ENCODE results near the gene SGMS1. TPM values are rescaled to one million over a fixed set of nuclear protein-coding genes. Genes with fewer than 3 reads are reported as not detected.

The SGMS1 gene
- total RNA-seq, 2 experiments from 2014 or later = 8.1 to 8.8 TPM

DNA sequence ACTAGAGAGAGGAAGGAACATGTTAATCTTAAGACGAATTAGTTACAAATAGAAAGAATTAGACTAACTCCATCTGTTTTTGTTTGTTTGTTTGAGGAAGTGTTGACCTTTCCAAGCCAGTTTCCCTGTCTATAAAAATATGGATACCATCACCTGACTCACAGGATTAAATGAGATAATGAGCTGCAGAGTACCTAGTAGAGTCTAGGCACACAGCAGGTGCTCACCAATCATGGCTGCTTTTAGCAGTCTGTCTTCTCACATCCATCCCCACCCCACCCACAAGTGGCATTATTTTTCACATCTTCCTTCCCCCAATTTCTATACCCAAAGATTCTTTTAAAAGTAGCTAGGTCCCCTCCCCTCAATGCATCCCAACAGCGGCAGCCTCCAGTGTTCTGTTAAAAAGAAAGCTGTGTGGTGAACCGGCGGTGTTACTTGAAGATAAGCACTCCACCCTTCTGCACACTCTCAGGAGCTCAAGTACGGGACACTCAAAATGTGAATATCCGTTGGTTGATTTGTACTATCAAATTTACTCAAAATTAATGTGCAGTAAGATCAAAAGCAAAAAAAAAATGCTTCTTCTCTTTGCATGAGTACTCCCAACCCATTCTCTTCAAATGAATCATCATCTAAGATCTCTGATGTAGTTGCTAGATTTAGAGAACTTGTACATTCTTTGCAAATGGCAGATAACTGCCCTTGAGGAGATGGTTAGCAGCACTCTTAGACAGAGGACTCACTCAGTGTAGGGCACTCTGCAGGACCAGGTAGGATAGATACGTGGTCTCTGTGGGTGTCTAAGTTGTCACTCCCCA, 227.1 kb downstream of the SGMS1 start:
- H3K4me3 Mint-ChIP-seq = peak overlapping the region; percentile 41
- no peaks in the 10 kb centered on the region for H3K27me3 Mint-ChIP-seq (ENCODE audit: low read depth)
- intact Hi-C loops (cut with micrococcal nuclease) = loop anchor here (1.0 kb wide), 1 partner anchor 36 kb away; no protein-coding TSS in a partner anchor
- CTCF ChIA-PET = interaction anchor here (1.9 kb wide), 1 partner anchor 35 kb away, joined by 7 read pairs; no protein-coding TSS in a partner anchor
- H3K9me3 Mint-ChIP-seq = no peaks in the 10 kb centered on the region
- H3K36me3 Mint-ChIP-seq (ENCODE audit: low read depth) = peaks cover 3% of the 10 kb centered on the region
- H3K4me1 Mint-ChIP-seq (ENCODE audit: low read depth) = peaks cover 30% of the 10 kb centered on the region
- H3K27ac Mint-ChIP-seq = peak overlapping the region; percentile 4
- DNase-seq = peak; percentile 24

DNA sequence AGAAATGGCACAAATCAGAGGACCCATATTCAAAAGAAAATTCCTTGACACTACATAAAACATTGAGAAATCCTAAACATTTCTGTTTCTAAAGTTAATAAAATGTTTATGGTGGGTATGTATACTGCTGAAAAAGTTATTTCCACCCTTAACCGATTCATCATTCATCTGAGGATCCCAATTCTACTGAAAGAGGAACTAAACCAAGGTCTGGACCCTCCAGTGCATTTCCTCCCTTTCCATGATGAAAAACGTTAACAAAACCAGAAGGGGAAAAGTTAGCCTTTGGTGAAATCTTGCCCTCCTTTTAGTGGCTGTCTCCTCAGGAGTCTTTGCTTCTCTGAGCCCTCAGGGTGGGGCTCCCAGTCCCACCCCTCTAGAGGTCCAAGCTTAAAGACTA, 227.9 kb downstream of the SGMS1 start:
- CTCF ChIA-PET = no interaction called here
- no peak overlapping the region for H3K4me3 Mint-ChIP-seq
- H3K27ac Mint-ChIP-seq = no peak overlapping the region
- H3K4me1 Mint-ChIP-seq (ENCODE audit: low read depth) = peaks cover 30% of the 10 kb centered on the region
- intact Hi-C loops (cut with micrococcal nuclease) = no loop called here
- no peaks in the 10 kb centered on the region for H3K27me3 Mint-ChIP-seq (ENCODE audit: low read depth)
- H3K9me3 Mint-ChIP-seq = no peaks in the 10 kb centered on the region
- peaks cover 3% of the 10 kb centered on the region for H3K36me3 Mint-ChIP-seq (ENCODE audit: low read depth)
- no peak for DNase-seq

DNA sequence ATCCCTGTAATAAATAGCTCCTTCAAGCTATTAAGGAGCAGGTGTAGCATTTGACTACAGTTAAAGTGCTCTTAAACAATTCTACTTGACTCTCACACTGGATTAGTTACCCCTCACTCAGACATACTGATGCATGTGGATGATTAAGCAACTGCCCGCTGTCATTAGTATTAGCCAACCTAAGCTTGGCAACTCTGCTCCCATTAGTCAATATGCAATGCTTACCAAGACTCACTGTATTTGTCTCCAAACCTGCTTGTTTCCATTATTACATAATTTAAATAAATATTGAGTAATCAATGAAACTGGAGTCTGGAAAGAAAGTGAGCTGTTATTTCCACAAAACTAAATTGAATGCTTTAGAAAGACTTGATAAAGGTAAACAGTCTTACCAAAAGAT, 228.5 kb downstream of the SGMS1 start:
- no peak overlapping the region for H3K27ac Mint-ChIP-seq
- no peaks in the 10 kb centered on the region for H3K9me3 Mint-ChIP-seq
- H3K36me3 Mint-ChIP-seq (ENCODE audit: low read depth) = peaks cover 5% of the 10 kb centered on the region
- DNase-seq = no peak
- CTCF ChIA-PET = interaction anchor here (0.8 kb wide), 1 partner anchor 25 kb away, joined by 3 read pairs; no protein-coding TSS in a partner anchor
- intact Hi-C loops (cut with micrococcal nuclease) = no loop called here
- H3K4me1 Mint-ChIP-seq (ENCODE audit: low read depth) = peaks cover 30% of the 10 kb centered on the region
- H3K27me3 Mint-ChIP-seq (ENCODE audit: low read depth) = no peaks in the 10 kb centered on the region
- H3K4me3 Mint-ChIP-seq = no peak overlapping the region

DNA sequence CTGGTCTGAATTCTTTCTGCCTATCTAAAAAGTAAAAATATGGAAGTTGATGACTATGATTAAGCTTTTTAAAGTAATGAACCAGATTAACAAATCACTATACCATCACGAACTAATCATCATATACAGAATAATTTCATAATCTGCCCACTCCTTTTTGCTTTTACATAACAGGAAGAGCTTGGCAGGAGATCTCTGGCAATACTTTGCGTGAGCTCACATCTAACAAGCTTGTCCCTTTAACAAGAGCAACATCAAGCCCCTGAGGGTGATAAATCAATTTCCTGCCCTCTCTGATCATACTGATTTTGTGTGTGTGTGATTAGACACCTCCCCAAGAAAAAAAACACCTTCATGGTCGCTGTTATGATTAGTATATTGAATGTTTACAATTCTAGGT, 228.9 kb downstream of the SGMS1 start:
- intact Hi-C loops (cut with micrococcal nuclease) = no loop called here
- Mint-ChIP-seq H3K4me1 (ENCODE audit: low read depth) (peaks cover 30% of the 10 kb centered on the region), H3K36me3 (ENCODE audit: low read depth) (peaks cover 5% of the 10 kb centered on the region), H3K4me3 (no peak overlapping the region), H3K27me3 (ENCODE audit: low read depth) (no peaks in the 10 kb centered on the region), H3K27ac (no peak overlapping the region), H3K9me3 (no peaks in the 10 kb centered on the region)
- CTCF ChIA-PET = interaction anchor here (0.8 kb wide), 1 partner anchor 25 kb away, joined by 3 read pairs; no protein-coding TSS in a partner anchor
- no peak for DNase-seq

DNA sequence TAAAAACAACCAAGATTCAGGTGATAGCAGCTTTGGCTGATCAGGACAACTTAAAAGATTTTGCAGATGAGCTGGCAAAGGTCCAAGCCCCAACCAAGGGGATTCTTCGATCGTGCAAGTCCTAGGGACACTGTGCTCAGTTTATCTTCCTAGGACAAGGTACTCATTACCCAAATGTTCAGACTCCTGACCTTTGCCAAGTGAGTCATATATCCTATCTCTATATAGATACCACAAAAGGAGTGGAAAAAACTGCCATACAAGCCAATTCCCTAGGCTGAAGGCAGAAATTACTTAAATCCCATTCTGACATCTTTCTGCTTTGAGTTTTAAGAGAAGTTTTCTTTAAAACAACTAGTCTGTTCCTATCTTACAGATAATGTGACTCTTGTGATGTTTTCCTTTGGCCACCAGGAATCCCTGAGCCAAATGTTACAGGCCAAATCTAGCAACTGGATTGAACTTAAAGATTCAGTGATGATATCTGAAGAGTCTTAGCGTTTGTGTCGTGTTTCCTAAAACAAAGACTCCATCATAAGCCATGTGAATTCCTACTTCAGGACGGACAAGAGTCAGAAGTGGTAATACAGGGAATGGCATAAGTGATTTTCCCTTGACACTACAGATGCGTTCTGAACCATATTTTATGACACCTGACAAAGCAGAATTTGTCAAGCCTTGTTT, 229.8 kb downstream of the SGMS1 start:
- intact Hi-C loops (cut with micrococcal nuclease) = no loop called here
- DNase-seq = no peak
- H3K27ac Mint-ChIP-seq = no peak overlapping the region
- peaks cover 5% of the 10 kb centered on the region for H3K36me3 Mint-ChIP-seq (ENCODE audit: low read depth)
- CTCF ChIA-PET = no interaction called here
- no peaks in the 10 kb centered on the region for H3K27me3 Mint-ChIP-seq (ENCODE audit: low read depth)
- peaks cover 30% of the 10 kb centered on the region for H3K4me1 Mint-ChIP-seq (ENCODE audit: low read depth)
- no peak overlapping the region for H3K4me3 Mint-ChIP-seq
- H3K9me3 Mint-ChIP-seq = no peaks in the 10 kb centered on the region

DNA sequence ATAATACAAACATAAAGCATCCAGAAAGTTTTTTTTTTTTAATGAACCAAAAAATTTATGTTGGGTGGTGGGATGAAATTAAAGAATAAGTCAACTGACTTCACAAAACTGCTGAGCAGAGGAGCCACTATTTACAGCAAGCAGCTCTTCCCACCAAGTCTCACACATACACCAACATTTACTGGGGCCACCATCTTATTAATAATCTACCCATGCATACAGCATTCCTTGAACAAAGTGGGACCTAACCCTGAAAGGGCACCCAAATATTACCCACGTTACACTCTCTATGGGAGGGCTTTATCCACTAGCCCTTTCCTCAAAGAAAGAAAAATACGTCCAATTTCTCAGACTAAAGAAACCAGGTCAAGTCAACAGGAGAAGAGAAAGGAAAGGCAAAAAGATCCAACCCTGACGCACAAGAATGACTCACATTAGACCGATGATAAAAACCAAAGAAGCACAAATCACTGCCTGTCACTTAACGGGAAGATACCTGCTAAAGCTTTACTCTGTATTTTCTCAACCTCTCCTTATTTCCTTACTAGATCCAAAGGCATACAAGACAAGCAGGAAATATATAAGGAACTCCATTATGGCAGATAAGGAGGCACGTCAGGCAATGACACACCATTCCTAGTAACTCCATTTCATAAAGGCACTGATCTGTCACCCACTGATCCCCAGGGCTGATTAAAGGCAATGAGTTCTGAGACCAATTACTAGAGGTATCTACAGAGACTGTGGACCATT, 230.6 kb downstream of the SGMS1 start:
- DNase-seq = no peak
- Mint-ChIP-seq H3K27ac (no peak overlapping the region), H3K36me3 (ENCODE audit: low read depth) (peaks cover 5% of the 10 kb centered on the region), H3K4me1 (ENCODE audit: low read depth) (peaks cover 30% of the 10 kb centered on the region), H3K9me3 (no peaks in the 10 kb centered on the region), H3K27me3 (ENCODE audit: low read depth) (no peaks in the 10 kb centered on the region), H3K4me3 (no peak overlapping the region)
- CTCF ChIA-PET = no interaction called here
- intact Hi-C loops (cut with micrococcal nuclease) = no loop called here

DNA sequence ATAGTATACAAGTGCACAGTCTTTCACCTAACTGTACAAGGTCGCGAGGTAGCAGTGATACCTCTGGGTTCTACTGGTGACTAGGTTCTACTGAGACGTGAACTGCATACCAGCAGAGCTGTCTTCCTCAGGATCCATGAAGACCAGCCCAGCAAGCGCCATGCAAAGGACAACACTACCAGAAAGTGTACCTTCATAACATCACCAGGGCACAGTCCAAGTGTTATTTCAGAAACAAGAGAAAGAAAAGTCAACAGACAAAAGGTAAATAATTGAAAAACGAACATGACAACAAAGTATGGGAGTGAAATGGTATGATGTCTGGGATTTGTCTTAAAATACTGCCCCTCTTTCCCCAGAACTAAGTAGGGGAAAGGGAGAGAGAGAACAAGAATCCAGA, 231.3 kb downstream of the SGMS1 start:
- Mint-ChIP-seq H3K4me1 (ENCODE audit: low read depth) (peaks cover 32% of the 10 kb centered on the region), H3K36me3 (ENCODE audit: low read depth) (peaks cover 7% of the 10 kb centered on the region), H3K27me3 (ENCODE audit: low read depth) (no peaks in the 10 kb centered on the region), H3K9me3 (no peaks in the 10 kb centered on the region), H3K27ac (no peak overlapping the region), H3K4me3 (no peak overlapping the region)
- intact Hi-C loops (cut with micrococcal nuclease) = no loop called here
- CTCF ChIA-PET = no interaction called here
- DNase-seq = no peak

DNA sequence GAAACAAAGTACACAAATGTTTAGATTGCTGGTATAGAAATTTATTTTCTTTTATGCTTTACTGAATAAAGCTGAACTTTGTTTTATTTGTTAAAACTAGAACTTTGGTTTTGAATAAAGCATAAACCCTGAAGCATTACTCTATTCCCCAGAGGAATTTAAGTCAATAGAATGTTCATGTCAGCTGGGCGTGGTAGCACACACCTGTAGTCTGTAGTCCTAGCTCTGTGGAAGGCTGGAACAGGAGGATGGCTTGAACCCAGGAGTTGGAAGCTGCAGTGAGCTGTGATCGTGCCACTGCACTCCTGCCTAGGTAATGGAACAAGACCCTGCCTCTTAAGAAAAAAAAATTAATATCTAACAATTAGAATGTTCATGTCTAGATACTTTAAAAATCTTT, 233.5 kb downstream of the SGMS1 start:
- Mint-ChIP-seq H3K36me3 (ENCODE audit: low read depth) (peaks cover 9% of the 10 kb centered on the region), H3K27ac (no peak overlapping the region), H3K9me3 (no peaks in the 10 kb centered on the region), H3K27me3 (ENCODE audit: low read depth) (no peaks in the 10 kb centered on the region), H3K4me3 (no peak overlapping the region), H3K4me1 (ENCODE audit: low read depth) (peaks cover 20% of the 10 kb centered on the region)
- no peak for DNase-seq
- CTCF ChIA-PET = no interaction called here
- intact Hi-C loops (cut with micrococcal nuclease) = no loop called here

DNA sequence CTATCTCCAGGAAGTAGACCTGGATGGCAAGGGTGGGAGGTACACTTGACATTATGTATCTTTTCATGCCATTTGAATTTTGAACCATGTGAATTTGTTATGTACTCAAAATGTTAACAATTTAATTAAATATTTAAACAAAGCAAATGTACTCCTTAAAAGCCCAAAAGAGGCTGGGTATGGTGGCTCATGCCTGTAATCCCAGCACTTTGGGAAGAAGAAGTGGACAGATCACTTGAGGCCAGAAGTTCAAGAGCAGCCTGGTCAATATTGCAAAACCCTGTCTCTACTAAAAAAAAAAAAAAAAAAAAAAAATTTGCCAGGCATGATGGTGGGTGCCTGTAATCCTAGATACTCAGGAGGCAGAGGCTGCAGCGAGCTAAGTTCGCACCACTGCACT, 235.6 kb downstream of the SGMS1 start:
- H3K9me3 Mint-ChIP-seq = no peaks in the 10 kb centered on the region
- H3K27ac Mint-ChIP-seq = no peak overlapping the region
- no peak overlapping the region for H3K4me3 Mint-ChIP-seq
- intact Hi-C loops (cut with micrococcal nuclease) = no loop called here
- CTCF ChIA-PET = no interaction called here
- H3K4me1 Mint-ChIP-seq (ENCODE audit: low read depth) = peaks cover 12% of the 10 kb centered on the region
- no peaks in the 10 kb centered on the region for H3K27me3 Mint-ChIP-seq (ENCODE audit: low read depth)
- peaks cover 14% of the 10 kb centered on the region for H3K36me3 Mint-ChIP-seq (ENCODE audit: low read depth)
- no peak for DNase-seq

DNA sequence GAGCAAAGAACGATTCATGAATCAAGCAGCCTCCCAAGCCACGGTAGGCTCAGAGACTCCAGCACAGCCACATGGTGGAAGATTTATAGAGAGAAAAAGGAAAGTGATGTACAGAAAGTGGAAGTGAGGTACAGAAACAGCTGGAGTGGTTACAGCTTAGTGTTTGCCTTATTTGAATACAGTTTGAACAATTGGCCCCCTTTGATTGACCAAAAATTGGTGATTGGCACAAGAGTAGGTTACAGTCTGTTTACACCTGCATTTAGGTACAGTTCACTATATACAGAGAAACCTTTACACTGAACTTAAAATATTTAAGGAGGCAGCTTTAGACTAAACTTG, 236.1 kb downstream of the SGMS1 start:
- CTCF ChIA-PET = interaction anchor here (1.1 kb wide), 1 partner anchor 15 kb away, joined by 4 read pairs; no protein-coding TSS in a partner anchor
- H3K36me3 Mint-ChIP-seq (ENCODE audit: low read depth) = peaks cover 14% of the 10 kb centered on the region
- no peak overlapping the region for H3K4me3 Mint-ChIP-seq
- no peak overlapping the region for H3K27ac Mint-ChIP-seq
- H3K4me1 Mint-ChIP-seq (ENCODE audit: low read depth) = peaks cover 12% of the 10 kb centered on the region
- H3K9me3 Mint-ChIP-seq = no peaks in the 10 kb centered on the region
- DNase-seq = no peak
- intact Hi-C loops (cut with micrococcal nuclease) = no loop called here
- H3K27me3 Mint-ChIP-seq (ENCODE audit: low read depth) = no peaks in the 10 kb centered on the region

DNA sequence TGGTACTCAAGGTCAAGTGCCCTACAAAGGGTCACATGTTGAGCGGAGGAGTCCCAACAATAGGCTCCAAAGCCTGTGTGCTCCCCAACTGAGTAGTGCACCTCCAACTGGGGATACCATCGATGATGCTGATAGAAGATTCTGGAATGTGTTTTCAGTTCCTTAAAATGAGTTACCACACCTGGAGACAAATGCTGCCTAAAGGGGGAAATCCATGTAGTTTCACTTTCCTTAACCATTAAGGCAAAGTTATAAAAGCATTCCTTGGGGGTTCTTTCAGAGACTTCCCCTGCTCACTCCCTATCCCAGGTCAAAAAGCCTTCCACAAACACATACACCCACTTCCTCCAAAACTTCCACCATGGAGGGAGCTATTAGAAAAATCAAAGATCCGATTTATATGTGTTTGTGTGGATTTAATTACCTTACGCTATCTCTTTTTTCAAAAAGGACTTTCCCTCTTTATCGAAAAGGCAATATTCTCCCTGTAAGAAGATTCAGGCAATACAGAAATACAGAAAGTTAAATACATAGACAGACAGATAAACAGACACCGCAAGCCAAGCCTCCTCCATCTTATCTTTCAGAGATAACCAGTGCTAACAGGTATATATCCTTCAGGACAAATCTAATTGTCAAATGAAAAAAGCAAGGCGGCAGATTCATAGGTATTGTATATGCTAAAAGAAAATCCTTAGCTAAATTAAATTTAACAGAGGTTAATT, 236.6 kb downstream of the SGMS1 start:
- Mint-ChIP-seq H3K4me3 (no peak overlapping the region), H3K27ac (no peak overlapping the region), H3K36me3 (ENCODE audit: low read depth) (peaks cover 10% of the 10 kb centered on the region), H3K9me3 (no peaks in the 10 kb centered on the region), H3K27me3 (ENCODE audit: low read depth) (no peaks in the 10 kb centered on the region), H3K4me1 (ENCODE audit: low read depth) (peaks cover 12% of the 10 kb centered on the region)
- no peak for DNase-seq
- intact Hi-C loops (cut with micrococcal nuclease) = no loop called here
- CTCF ChIA-PET = interaction anchor here (1.1 kb wide), 1 partner anchor 15 kb away, joined by 4 read pairs; no protein-coding TSS in a partner anchor

DNA sequence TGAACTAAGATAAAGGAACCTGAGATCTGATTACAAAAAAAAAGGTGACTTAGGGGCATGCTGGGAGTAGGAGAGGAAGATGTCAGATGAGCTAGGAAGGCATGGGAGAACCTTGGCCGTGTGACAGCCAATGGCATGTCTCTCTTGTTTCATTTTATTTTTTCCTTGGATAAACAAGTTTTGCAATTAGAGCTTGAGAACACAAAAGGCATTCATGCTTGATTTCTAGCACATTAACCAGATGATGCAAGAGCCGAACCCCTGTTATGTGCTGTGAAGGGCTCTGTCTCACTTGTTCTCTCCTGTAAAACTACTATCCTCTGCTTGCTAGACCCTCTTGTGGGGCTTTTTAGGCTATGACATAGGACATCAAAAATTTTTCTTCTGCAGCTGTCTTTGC, 238.1 kb downstream of the SGMS1 start:
- H3K27me3 Mint-ChIP-seq (ENCODE audit: low read depth) = no peaks in the 10 kb centered on the region
- no peak overlapping the region for H3K4me3 Mint-ChIP-seq
- CTCF ChIA-PET = no interaction called here
- no peaks in the 10 kb centered on the region for H3K9me3 Mint-ChIP-seq
- no peak for DNase-seq
- peaks cover 12% of the 10 kb centered on the region for H3K4me1 Mint-ChIP-seq (ENCODE audit: low read depth)
- intact Hi-C loops (cut with micrococcal nuclease) = no loop called here
- H3K36me3 Mint-ChIP-seq (ENCODE audit: low read depth) = peaks cover 9% of the 10 kb centered on the region
- H3K27ac Mint-ChIP-seq = no peak overlapping the region

Measured in activated naive CD4-positive, alpha-beta T cell treated with anti-CD3 and anti-CD28 coated beads for 36 hours (primary cell).